Measurements from ENCODE around the gene DUSP8.

- TF ChIP-seq EP300 (IDR thresholded peaks at IDR 0.05) (peak in 1 of 4 donors; percentile 61), POLR2AphosphoS5 (IDR thresholded peaks at IDR 0.05) (peak; percentile 30 to 48 (median 36)), POLR2A (IDR thresholded peaks at IDR 0.05) (peak in 1 of 2 donors; percentile 9)
These were observed 13.9 kb downstream of the DUSP8 start for GRCh38 chr11:1557904-1558774.

Measured in sigmoid colon (tissue), 4 donors.